Endodermal cell (in vitro differentiated cells): ENCODE data around the gene ADCK2. TPM values are rescaled to one million over a fixed set of nuclear protein-coding genes. Genes with fewer than 3 reads are reported as not detected.
"Not testable (repeated sequence)": the region's sequence is repeated elsewhere in the genome, so short reads cannot be mapped to it uniquely, and the experiment has no call there.

Source experiments
- DNase-seq: peaks from one replicate; pipeline ENCODE4 v3.0.0-alpha.2; 2017
- H3K27ac ChIP-seq: 2 replicates; pipeline ENCODE4 v1.5.1; 2013; ENCODE audit warnings: mild to moderate bottlenecking, low read depth, low read length, moderate library complexity
- H3K27me3 ChIP-seq: 2 replicates; pipeline ENCODE4 v1.6.1; 2013; ENCODE audit warnings: mild to moderate bottlenecking, low read length, moderate library complexity; ENCODE audit not compliant: insufficient read depth, control insufficient read depth, poor library complexity, severe bottlenecking
- H3K36me3 ChIP-seq: 2 replicates; pipeline ENCODE4 v1.7.0; 2013; ENCODE audit warnings: mild to moderate bottlenecking, low read length, moderate library complexity; ENCODE audit not compliant: control insufficient read depth, insufficient read depth
- H3K4me1 ChIP-seq: one replicate; pipeline ENCODE4 v1.7.0; 2013; ENCODE audit warnings: low read length; ENCODE audit not compliant: control insufficient read depth, insufficient read depth
- H3K4me3 ChIP-seq: 2 replicates; pipeline ENCODE4 v1.5.1; 2013; ENCODE audit warnings: mild to moderate bottlenecking, low read length, moderate library complexity
- H3K9ac ChIP-seq: 2 replicates; pipeline ENCODE4 v1.6.1; 2013; ENCODE audit warnings: mild to moderate bottlenecking, low read length, moderate library complexity; ENCODE audit not compliant: poor library complexity, severe bottlenecking; ENCODE audit errors: extremely low read depth
- H3K9me3 ChIP-seq: 2 replicates; pipeline ENCODE4 v1.6.1; 2013; ENCODE audit warnings: mild to moderate bottlenecking, low read length, moderate library complexity; ENCODE audit not compliant: control insufficient read depth
- H3K27ac Mint-ChIP-seq: 2 replicates; pipeline ENCODE4 v1.8.0; 2020; ENCODE audit warnings: mixed read lengths
- H3K27me3 Mint-ChIP-seq: 2 replicates; pipeline ENCODE4 v1.8.0; 2021; ENCODE audit warnings: mild to moderate bottlenecking, mixed read lengths; ENCODE audit not compliant: insufficient read depth
- H3K36me3 Mint-ChIP-seq: 2 replicates; pipeline ENCODE4 v1.8.0; 2020; ENCODE audit warnings: low read depth, mixed read lengths
- H3K4me1 Mint-ChIP-seq: 2 replicates; pipeline ENCODE4 v1.8.0; 2020; ENCODE audit warnings: mixed read lengths
- H3K4me3 Mint-ChIP-seq: 2 replicates; pipeline ENCODE4 v1.8.0; 2020; ENCODE audit warnings: mild to moderate bottlenecking, moderate library complexity, mixed read lengths
- H3K9me3 Mint-ChIP-seq: 2 replicates; pipeline ENCODE4 v1.8.0; 2020; ENCODE audit warnings: mild to moderate bottlenecking, mixed read lengths
- CTCF ChIP-seq: fragments of 200-600 bp; sonication (generic); conservative IDR thresholded peaks from 2 replicates; pipeline ENCODE4 v1.5.0; 2021; ENCODE audit warnings: antibody characterized with exemption, mild to moderate bottlenecking
- WGBS, 2 experiments: methylation state at CpG; one replicate each; pipeline versions ENCODE4 v1.1.5 to v1.1.7; 2013; ENCODE audit warnings: missing lambda C conversion rate in 2 of 2, mixed read lengths in 1 of 2; ENCODE audit not compliant: insufficient coverage in 1 of 2, insufficient read length in 1 of 2; 5-methylcytosine and 5-hydroxymethylcytosine counted together
- total RNA-seq, 2 donors: library from RNA; stranded (reverse); fragmentation: NEBNext Ultra II Directional in 1 of 2; extraction: Animal tissue kit (Norgen Biotek cat#: 25700) in 1 of 2; gene quantifications; 2 replicates in 1 of 2; 3 replicates in 1 of 2; pipeline ENCODE4 v1.2.1, GENCODE V29; 2021

Gene ADCK2
- total RNA-seq, 2 donors from 2014 or later: 13.5 to 17.8 TPM

- 92 to 98% methylated on average over 5 to 9 of the region's 10 CpGs for WGBS, 2 experiments
- Mint-ChIP-seq H3K9me3 (no peaks in the 10 kb centered on the region), H3K36me3 (peaks cover 40% of the 10 kb centered on the region), H3K4me3 (no peak overlapping the region), H3K27ac (peak overlapping the region; percentile 24), H3K4me1 (peaks cover 14% of the 10 kb centered on the region), H3K27me3 (no peaks in the 10 kb centered on the region)
- Histone ChIP-seq H3K27me3 (no peaks in the 10 kb centered on the region), H3K9ac (no peak overlapping the region), H3K27ac (no peak overlapping the region), H3K9me3 (no peaks in the 10 kb centered on the region), H3K4me1 (no peaks in the 10 kb centered on the region), H3K4me3 (no peak overlapping the region), H3K36me3 (peaks cover 40% of the 10 kb centered on the region)
- DNase-seq: no peak
- TF ChIP-seq CTCF: no peak
Observed at GRCh38 chr7:140702774-140703173, 30.0 kb downstream of the ADCK2 start.

- peaks cover 5% of the 10 kb centered on the region for H3K4me1 Mint-ChIP-seq
- Histone ChIP-seq H3K27me3 (no peaks in the 10 kb centered on the region), H3K27ac (no peak overlapping the region), H3K9ac (no peak overlapping the region), H3K4me3 (no peak overlapping the region), H3K4me1 (no peaks in the 10 kb centered on the region), H3K9me3 (no peaks in the 10 kb centered on the region), H3K36me3 (peaks cover 40% of the 10 kb centered on the region)
- WGBS, 2 experiments: 99% methylated on average over 2 of the region's 2 CpGs; no CpG with 5 or more reads in 1 of the 2 experiments
- no peak for TF ChIP-seq CTCF
- no peak for DNase-seq
- no peaks in the 10 kb centered on the region for H3K27me3 Mint-ChIP-seq
- peaks cover 42% of the 10 kb centered on the region for H3K36me3 Mint-ChIP-seq
- no peak overlapping the region for H3K27ac Mint-ChIP-seq
- no peaks in the 10 kb centered on the region for H3K9me3 Mint-ChIP-seq
- H3K4me3 Mint-ChIP-seq: no peak overlapping the region
Observed at GRCh38 chr7:140704205-140704604, 31.5 kb downstream of the ADCK2 start.

GRCh38 chr7:140707132-140707531 lies 34.4 kb downstream of the ADCK2 start:
- no peak for TF ChIP-seq CTCF
- WGBS, 2 experiments: 90 to 92% methylated on average over 4 of the region's 5 CpGs
- H3K4me3 ChIP-seq: no peak overlapping the region
- no peaks in the 10 kb centered on the region for H3K4me1 ChIP-seq
- no peak overlapping the region for H3K4me3 Mint-ChIP-seq
- H3K27ac Mint-ChIP-seq: no peak overlapping the region
- no peak for DNase-seq
- H3K36me3 Mint-ChIP-seq: peaks cover 41% of the 10 kb centered on the region
- H3K9ac ChIP-seq: no peak overlapping the region
- H3K27me3 ChIP-seq: no peaks in the 10 kb centered on the region
- no peak overlapping the region for H3K27ac ChIP-seq
- H3K4me1 Mint-ChIP-seq: no peaks in the 10 kb centered on the region
- H3K27me3 Mint-ChIP-seq: no peaks in the 10 kb centered on the region
- H3K9me3 Mint-ChIP-seq: peaks cover 4% of the 10 kb centered on the region
- peaks cover 40% of the 10 kb centered on the region for H3K36me3 ChIP-seq
- no peaks in the 10 kb centered on the region for H3K9me3 ChIP-seq

GRCh38 chr7:140708764-140709163 lies 36.0 kb downstream of the ADCK2 start:
- not testable (repeated sequence) for DNase-seq
- peaks cover 40% of the 10 kb centered on the region for H3K36me3 Mint-ChIP-seq

GRCh38 chr7:140712392-140712791 lies 39.6 kb downstream of the ADCK2 start:
- H3K36me3 ChIP-seq, H3K4me3 Mint-ChIP-seq, H3K4me1 Mint-ChIP-seq, H3K4me3 ChIP-seq, H3K27me3 ChIP-seq, H3K27me3 Mint-ChIP-seq, H3K4me1 ChIP-seq, DNase-seq, H3K9ac ChIP-seq, H3K27ac ChIP-seq, H3K27ac Mint-ChIP-seq: not testable (repeated sequence)
- peaks cover 34% of the 10 kb centered on the region for H3K36me3 Mint-ChIP-seq
- peaks cover 25% of the 10 kb centered on the region for H3K9me3 ChIP-seq
- peaks cover 34% of the 10 kb centered on the region for H3K9me3 Mint-ChIP-seq

More at GRCh38 chr7:140708764-140709163, 36.0 kb downstream of the ADCK2 start:
- H3K27me3 ChIP-seq, H3K9ac ChIP-seq, H3K9me3 ChIP-seq, H3K27ac ChIP-seq, H3K4me3 Mint-ChIP-seq, H3K4me1 ChIP-seq, H3K27ac Mint-ChIP-seq, H3K27me3 Mint-ChIP-seq, H3K4me3 ChIP-seq, H3K4me1 Mint-ChIP-seq: not testable (repeated sequence)
- 100% methylated on average over 1 of the region's 4 CpGs for WGBS, 2 experiments
- H3K9me3 Mint-ChIP-seq: peaks cover 17% of the 10 kb centered on the region
- H3K36me3 ChIP-seq: peaks cover 28% of the 10 kb centered on the region
